ENCODE measurements around the gene ASMTL. TPM values are rescaled to one million over a fixed set of nuclear protein-coding genes. Genes with fewer than 3 reads are reported as not detected.
A peak's percentile ranks its signal among the peaks of the same experiment; 100 is the strongest.
"Not testable (repeated sequence)": the region's sequence is repeated elsewhere in the genome, so short reads cannot be mapped to it uniquely, and the experiment has no call there.

ASMTL gene
- total RNA-seq, 1 donor from 2014 or later = 27.1 TPM

- H3K27me3 ChIP-seq = no peaks in the 10 kb centered on the region
- intact Hi-C loops (cut with DNase I) = no loop called here
- peak in 1 of 2 donors; percentile 42 for DNase-seq (ENCODE audit: low spot score in 2 of 2)
- H3K4me1 ChIP-seq = no peaks in the 10 kb centered on the region
- TF ChIP-seq, protein P1, sequence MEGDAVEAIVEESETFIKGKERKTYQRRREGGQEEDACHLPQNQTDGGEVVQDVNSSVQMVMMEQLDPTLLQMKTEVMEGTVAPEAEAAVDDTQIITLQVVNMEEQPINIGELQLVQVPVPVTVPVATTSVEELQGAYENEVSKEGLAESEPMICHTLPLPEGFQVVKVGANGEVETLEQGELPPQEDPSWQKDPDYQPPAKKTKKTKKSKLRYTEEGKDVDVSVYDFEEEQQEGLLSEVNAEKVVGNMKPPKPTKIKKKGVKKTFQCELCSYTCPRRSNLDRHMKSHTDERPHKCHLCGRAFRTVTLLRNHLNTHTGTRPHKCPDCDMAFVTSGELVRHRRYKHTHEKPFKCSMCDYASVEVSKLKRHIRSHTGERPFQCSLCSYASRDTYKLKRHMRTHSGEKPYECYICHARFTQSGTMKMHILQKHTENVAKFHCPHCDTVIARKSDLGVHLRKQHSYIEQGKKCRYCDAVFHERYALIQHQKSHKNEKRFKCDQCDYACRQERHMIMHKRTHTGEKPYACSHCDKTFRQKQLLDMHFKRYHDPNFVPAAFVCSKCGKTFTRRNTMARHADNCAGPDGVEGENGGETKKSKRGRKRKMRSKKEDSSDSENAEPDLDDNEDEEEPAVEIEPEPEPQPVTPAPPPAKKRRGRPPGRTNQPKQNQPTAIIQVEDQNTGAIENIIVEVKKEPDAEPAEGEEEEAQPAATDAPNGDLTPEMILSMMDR (IDR thresholded peaks at IDR 0.05) = no peak
- no peaks in the 10 kb centered on the region for H3K9me3 ChIP-seq
- H3K27ac ChIP-seq = no peak overlapping the region
- peaks cover 33 to 75% of the 10 kb centered on the region in 2 donors for H3K36me3 ChIP-seq
- H3K4me3 ChIP-seq = no peak overlapping the region
These were observed 17.3 kb downstream of the ASMTL start for GRCh38 chrX:1435241-1435895.

DNA sequence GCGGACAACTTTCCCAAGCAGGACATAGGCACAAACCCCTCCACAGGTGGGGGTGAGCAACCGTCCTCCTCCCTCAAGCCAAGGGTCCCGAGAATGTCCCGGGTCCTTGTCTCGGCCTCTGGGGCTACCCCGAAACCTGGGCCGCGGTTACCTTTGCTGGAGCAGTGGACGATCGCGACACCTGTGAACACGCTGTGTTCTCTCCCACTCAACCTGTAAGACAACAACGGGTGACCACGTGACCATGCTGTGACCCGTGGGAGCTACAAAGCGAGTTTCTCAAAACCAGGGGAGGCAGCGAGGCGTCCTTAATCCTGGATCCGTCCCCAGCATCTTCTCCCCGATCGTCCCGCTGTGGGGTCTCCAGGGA is 17.9 kb downstream of the ASMTL start:
- H3K27me3 ChIP-seq = no peaks in the 10 kb centered on the region
- DNase-seq (ENCODE audit: low spot score in 2 of 2) = peak in 1 of 2 donors; percentile 56
- H3K4me1 ChIP-seq = no peaks in the 10 kb centered on the region
- TF ChIP-seq, protein P1 (IDR thresholded peaks at IDR 0.05) = no peak
- H3K9me3 ChIP-seq = no peaks in the 10 kb centered on the region
- H3K27ac ChIP-seq = no peak overlapping the region
- intact Hi-C loops (cut with DNase I) = no loop called here
- no peak overlapping the region for H3K4me3 ChIP-seq
- H3K36me3 ChIP-seq = peaks cover 33 to 70% of the 10 kb centered on the region in 2 donors

DNA sequence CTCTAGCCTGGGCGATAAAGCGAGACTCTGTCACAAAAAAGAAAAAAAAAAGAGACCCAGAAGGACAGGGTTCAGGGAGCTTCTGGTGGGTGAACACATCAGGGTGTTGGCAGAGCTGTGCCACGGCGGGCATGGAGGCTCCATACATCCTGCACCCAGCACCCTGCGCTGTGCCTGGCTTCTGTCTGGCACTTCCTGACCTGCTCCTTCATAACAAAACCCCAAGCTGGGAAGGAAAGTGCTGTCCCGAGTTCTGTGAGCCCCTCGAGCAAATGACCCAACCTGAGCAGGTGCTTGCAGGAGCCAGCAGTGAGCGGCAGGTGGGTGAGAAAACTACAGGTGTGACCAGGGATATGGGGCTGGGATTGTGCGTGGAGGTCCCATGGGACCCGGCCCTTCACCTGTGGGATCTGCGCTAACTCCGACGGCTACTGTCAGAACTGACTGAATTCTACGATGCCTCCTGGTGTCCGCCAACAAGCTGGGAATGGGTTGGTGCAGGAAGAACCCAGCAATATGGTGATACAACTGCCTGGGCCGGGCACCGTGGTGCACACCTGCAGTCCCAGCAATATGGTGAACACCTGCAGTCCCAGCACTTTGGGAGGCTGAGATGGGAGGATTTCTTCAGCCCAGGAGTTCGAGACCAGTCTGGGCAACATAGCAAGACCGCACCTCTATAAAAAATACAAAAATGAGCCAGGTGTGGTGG is 18.9 kb downstream of the ASMTL start:
- Histone ChIP-seq H3K27me3 (no peaks in the 10 kb centered on the region), H3K4me3 (no peak overlapping the region), H3K27ac (no peak overlapping the region), H3K36me3 (peaks cover 33 to 61% of the 10 kb centered on the region in 2 donors), H3K4me1 (no peaks in the 10 kb centered on the region), H3K9me3 (no peaks in the 10 kb centered on the region)
- TF ChIP-seq, protein P1 (IDR thresholded peaks at IDR 0.05) = no peak
- DNase-seq (ENCODE audit: low spot score in 2 of 2) = no peak
- intact Hi-C loops (cut with DNase I) = no loop called here

DNA sequence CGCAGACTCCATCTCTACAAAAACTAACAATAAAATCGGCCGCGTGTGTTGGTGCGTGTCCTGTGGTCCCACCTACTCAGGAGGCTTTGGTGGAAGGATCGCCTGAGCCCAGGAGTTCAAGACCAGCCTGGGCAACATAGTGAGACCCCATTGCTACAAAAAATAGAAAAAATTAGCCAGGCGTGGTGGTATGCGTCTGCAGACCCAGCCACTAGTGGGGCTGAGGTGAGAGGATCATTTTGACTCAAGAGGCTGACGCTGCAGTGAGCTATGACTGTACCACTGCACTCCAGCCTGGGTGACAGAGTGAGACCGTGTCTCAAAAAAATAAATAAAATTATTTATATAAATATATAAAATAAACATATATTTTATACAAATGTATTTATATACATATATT is 22.3 kb downstream of the ASMTL start:
- Histone ChIP-seq H3K4me3 (no peak overlapping the region), H3K27ac (no peak overlapping the region), H3K36me3 (peaks cover 28 to 58% of the 10 kb centered on the region in 2 donors), H3K4me1 (no peaks in the 10 kb centered on the region), H3K9me3 (no peaks in the 10 kb centered on the region), H3K27me3 (no peaks in the 10 kb centered on the region)
- DNase-seq (ENCODE audit: low spot score in 2 of 2) = no peak
- intact Hi-C loops (cut with DNase I) = no loop called here
- TF ChIP-seq, protein P1 (IDR thresholded peaks at IDR 0.05) = no peak

DNA sequence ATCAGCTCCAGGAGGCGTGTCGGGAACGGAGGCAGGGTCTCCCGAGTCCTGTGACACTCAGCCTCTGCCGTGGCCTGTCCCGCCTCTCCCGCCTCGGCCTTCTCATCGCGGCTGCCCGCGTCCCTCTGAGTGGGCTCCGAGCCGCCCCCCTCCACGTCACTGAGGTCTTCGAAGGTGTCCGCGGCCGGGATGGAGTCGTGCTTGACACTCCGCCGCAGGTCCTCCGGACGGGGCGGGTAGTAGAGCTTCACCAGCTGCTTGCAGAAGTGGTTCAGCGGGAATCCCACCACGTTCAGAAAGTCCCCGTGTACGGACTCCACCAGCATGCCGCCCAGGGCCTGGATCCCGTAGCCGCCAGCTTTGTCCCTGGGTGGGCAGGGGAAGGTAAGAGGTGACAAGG is 25.0 kb downstream of the ASMTL start:
- H3K9me3 ChIP-seq = peaks cover 1 to 2% of the 10 kb centered on the region in 2 donors

DNA sequence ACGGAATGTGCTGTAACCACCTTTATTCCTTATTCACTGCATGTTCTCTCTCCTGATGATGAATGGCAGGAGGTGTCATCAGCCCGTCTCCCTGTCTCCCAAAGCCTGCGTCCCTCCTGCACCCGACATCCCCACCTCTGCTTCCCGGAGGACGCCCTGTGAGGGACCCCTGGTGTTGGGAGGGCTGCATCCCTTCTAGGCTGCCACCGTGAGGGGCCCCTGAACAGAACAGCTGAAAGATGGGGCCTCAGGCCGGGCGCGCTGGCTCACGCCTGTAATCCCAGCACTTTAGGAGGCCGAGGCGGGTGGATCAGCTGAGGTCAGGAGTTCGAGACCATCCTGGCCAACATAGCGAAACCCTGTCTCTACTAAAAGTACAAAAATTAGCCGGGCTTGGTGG is 26.4 kb downstream of the ASMTL start:
- peaks cover 41 to 60% of the 10 kb centered on the region in 2 donors for H3K36me3 ChIP-seq
- DNase-seq (ENCODE audit: low spot score in 2 of 2); H3K27me3 ChIP-seq; intact Hi-C loops (cut with DNase I); H3K9me3 ChIP-seq; H3K4me1 ChIP-seq; H3K4me3 ChIP-seq; H3K27ac ChIP-seq: not testable (repeated sequence)

More for the DNA sequence above, 25.0 kb downstream of the ASMTL start:
- intact Hi-C loops (cut with DNase I) = no loop called here
- Histone ChIP-seq H3K27me3 (no peaks in the 10 kb centered on the region), H3K4me3 (no peak overlapping the region), H3K4me1 (no peaks in the 10 kb centered on the region), H3K36me3 (peaks cover 32 to 55% of the 10 kb centered on the region in 2 donors), H3K27ac (no peak overlapping the region)
- TF ChIP-seq, protein P1 (IDR thresholded peaks at IDR 0.05) = no peak
- no peak for DNase-seq (ENCODE audit: low spot score in 2 of 2)

Measured in ascending aorta (tissue), 2 donors.